Measurements from ENCODE around the gene MELK. TPM values are rescaled to one million over a fixed set of nuclear protein-coding genes. Genes with fewer than 3 reads are reported as not detected.

MELK gene
- total and polyA plus RNA-seq, 2 donors (not counting 3 experiments of a cell fraction or from before 2014, with no cell fraction given), result 19.1 to 52.1 TPM

DNA sequence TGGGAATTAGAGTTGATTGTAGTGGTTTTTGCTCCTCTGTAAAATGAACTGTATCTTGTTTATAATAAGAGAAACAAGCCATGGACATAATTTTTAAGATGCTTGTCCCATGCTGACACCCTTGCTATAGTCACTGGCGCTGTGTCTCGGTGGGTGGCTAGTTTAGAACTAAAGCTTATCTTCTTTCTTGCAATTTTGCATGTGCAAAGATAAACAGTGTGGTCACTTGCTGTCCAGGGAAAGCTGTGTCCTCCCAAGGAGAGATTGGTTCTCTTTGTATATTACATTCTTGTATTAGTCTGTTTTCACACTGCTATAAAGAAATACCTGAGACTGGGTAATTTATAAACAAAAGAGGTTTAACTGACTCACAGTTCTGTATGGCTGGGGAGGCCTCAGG, 143.8 kb downstream of the MELK start:
- Histone ChIP-seq H3K9me1 (replicated peaks; ENCODE audit: control insufficient read depth, extremely low read depth, insufficient read depth, low read length) (no peaks in the 10 kb centered on the region), H3K9me3 (replicated peaks; ENCODE audit: control insufficient read depth, insufficient read depth, low read length) (no peaks in the 10 kb centered on the region), H3K36me3 (ENCODE audit: control insufficient read depth in 2 of 2, extremely low read depth in 1 of 2, insufficient read depth in 2 of 2, low read length in 2 of 2) (no peaks in the 10 kb centered on the region), H4K20me1 (replicated peaks; ENCODE audit: control insufficient read depth, extremely low read depth, insufficient read depth, low read length) (no peaks in the 10 kb centered on the region), H3K9ac (replicated peaks; ENCODE audit: extremely low read depth, insufficient read depth, low read length) (no peak overlapping the region), H2AFZ (ENCODE audit: low read depth, low read length) (no peak overlapping the region), H3K4me2 (ENCODE audit: insufficient read depth, low read length) (no peak overlapping the region), H3K27ac (ENCODE audit: insufficient read depth, low read depth, low read length) (no peak overlapping the region), H3K27me3 (ENCODE audit: control insufficient read depth in 2 of 2, insufficient read depth in 2 of 2, low read length in 2 of 2) (peaks cover 11 to 30% of the 10 kb centered on the region in 2 experiments), H3K4me1 (ENCODE audit: control insufficient read depth, extremely low read depth, insufficient read depth, low read length) (no peaks in the 10 kb centered on the region), H3K4me3 (replicated peaks in 1 of 3; ENCODE audit: insufficient read depth in 1 of 3, low read depth in 1 of 3, low read length in 3 of 3) (no peak overlapping the region), H3K79me2 (ENCODE audit: control insufficient read depth, insufficient read depth, low read length) (no peaks in the 10 kb centered on the region)
- intact Hi-C loops (cut with micrococcal nuclease) (no loop called here), dilution Hi-C loops (cut with MboI; ENCODE audit: extremely low pct_ligation_motif_present, low sequenced_read_pairs) (no loop called here)
- no peak for TF ChIP-seq EZH2 (IDR thresholded peaks at IDR 0.05; ENCODE audit: borderline replicate concordance, low read depth, low read length, severe bottlenecking)
- no peak for TF ChIP-seq FOS (IDR thresholded peaks at IDR 0.05; ENCODE audit: borderline replicate concordance, insufficient read depth, low read length)
- no peak for TF ChIP-seq MAX (IDR thresholded peaks at IDR 0.05; ENCODE audit: insufficient read depth, insufficient read length)
- no peak for TF ChIP-seq GATA2 (IDR thresholded peaks at IDR 0.05; ENCODE audit: insufficient read depth, insufficient read length, low read depth, low read length)
- TF ChIP-seq POLR2A (IDR thresholded peaks at IDR 0.05; ENCODE audit: low read depth, low read length), result no peak
- no peak for TF ChIP-seq CTCF (IDR thresholded peaks at IDR 0.05; ENCODE audit: extremely low read depth in 1 of 2, insufficient read depth in 1 of 2, low read depth in 1 of 2, low read length in 2 of 2)
- TF ChIP-seq MYC (IDR thresholded peaks at IDR 0.05; ENCODE audit: low read depth, low read length), result no peak
- no peak for TF ChIP-seq JUN (IDR thresholded peaks at IDR 0.05; ENCODE audit: borderline replicate concordance, insufficient read depth, insufficient read length, low read depth)
- no peak for TF ChIP-seq POLR2AphosphoS5 (IDR thresholded peaks at IDR 0.05; ENCODE audit: insufficient read depth, low read depth, low read length)
- CTCF ChIA-PET, result no interaction called here
- DNase-seq (ENCODE audit: low read depth, low spot score) (no peak), FAIRE-seq (no peak)
- BruUV-seq (replicated peaks), result no TSS peak
- POLR2A ChIA-PET, result no interaction called here

Data from endothelial cell of umbilical vein (primary cell).